NCI-H1694 treated with DMSO at 0.1 percent for 48 hours (cell line): ENCODE data around the gene ADAMTS6.
"Not testable (repeated sequence)": the region's sequence is repeated elsewhere in the genome, so short reads cannot be mapped to it uniquely, and the experiment has no call there.

Experiments
- DNase-seq: peaks from one replicate; lab custom pipeline; 2025; lab: John Stamatoyannopoulos, UW

Gene ADAMTS6

DNA sequence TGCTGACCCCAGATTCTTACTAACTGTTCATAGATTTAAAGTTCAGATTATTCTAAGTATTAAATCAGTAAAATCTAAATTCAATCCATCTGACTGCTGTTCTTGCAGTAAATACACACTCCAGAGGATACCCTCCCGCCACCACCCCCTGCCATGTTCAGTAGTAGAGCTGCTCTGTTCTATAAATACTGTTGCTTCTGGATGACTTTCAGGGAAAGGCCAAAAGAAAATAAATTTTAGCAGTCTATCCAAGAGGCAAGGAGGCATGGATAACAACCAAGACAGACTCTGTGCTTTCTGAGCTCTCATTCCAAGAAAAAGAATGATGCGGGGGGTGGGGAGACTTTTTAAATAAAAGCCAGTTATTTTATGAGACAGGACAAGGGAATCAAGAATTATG is 115.1 kb downstream of the ADAMTS6 start:
- no peak for DNase-seq

DNA sequence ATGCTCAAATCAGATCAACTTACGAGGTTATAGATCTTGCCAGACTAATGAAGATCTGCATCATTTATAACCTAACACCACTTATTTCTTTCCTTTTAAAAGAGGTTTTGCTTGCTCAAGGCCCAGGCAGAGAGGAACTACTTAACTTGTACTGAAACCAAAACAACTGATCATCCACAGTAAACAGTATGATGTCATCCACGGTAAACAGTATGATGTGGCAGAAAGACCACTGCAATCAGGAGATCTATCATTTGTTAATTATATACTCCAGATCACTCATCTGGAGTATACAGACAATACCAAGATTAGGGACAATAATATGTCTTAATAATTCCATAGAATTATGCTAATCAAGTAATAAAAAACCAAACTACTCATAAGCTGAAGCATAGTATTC is 116.8 kb downstream of the ADAMTS6 start:
- DNase-seq: no peak

DNA sequence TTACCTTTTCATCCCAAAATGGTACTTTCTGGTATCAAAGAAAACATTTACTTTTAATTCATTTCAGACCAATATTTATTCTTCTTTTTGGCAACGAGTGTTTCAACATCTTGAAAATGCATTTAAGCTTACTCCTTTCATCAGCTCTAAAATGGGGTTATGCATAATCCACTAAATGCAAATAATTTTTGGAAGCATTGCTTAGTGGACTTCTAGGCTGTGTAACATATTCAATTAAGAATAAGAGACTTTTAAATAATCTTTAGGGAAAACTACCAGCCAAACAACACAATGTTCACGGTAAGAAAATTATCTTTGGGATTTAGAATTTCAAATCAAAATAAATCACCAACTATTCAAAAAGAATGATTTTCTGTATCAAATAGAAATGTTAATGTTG is 118.2 kb downstream of the ADAMTS6 start:
- DNase-seq: no peak

DNA sequence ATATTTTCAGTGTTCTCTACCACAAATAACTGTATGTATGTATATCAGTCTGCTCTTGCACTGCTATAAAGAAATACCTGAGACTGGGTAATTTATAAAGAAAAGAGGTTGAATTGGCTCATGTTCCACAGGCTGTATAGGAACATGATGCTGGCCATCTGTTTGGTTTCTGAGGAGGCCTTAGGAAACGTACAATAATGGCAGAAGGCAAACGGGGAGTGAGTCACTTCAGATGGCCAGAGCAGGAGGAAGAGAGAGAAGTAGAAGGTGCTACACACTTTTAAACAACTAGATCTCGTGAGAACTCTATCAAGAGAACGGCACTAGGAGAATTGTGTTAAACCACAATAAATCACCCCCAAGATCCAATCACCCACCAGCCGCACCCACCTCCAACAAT is 121.7 kb downstream of the ADAMTS6 start:
- DNase-seq: peak; percentile 5

DNA sequence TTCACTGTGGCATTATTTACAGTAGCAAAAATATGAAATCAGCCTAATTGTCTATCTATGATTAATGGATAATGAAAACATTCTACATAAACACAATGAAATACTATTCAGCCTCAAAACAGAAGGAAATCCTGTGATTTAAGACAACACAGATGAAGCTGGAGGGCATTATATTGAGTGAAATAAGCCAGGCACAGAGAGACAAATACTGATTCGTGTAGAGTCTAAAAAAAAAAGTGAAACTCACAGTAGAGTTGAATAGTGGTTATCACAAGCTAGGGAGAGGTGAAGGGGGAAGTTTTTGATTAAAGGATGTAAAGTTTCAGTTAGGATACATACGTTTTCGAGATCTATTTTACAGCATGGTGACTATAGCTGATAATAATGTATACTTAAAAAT is 122.2 kb downstream of the ADAMTS6 start:
- no peak for DNase-seq

DNA sequence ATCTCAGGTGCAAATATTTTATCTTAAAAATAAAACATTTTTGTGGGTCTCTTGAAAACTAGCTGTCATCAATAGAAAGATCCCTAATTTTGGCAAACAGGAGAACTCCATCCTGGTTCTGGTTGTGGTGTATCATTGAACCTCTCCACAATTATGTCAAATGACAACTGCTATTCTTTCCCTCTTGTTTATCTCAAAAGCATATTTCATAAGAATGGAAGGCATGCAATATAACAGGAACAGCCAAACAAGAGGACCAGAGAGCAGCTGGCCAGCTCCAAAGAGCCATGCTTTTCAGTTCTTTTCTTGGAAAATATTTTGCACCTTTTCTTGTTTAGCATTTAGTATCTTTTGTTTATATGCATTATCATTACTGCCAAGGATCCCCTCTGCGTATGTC is 125.4 kb downstream of the ADAMTS6 start:
- DNase-seq: no peak

DNA sequence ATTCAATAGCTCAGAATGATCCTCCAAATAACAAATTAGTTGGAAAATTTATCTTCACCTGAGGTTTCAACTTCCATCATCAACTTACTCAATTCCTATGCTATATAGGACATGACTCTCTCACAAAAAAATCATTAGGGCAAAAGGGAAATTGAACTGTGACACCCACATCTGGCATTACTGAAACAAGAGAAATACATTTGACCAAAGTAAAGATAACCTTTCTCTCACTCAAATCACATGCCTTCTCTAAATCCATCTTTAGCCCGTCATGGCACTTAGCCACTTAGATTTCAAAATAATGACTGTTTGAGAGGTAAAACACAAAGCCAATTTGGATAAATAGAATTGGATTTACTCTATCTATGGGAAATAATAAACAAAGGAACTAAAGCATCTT is 126.4 kb downstream of the ADAMTS6 start:
- DNase-seq: no peak

DNA sequence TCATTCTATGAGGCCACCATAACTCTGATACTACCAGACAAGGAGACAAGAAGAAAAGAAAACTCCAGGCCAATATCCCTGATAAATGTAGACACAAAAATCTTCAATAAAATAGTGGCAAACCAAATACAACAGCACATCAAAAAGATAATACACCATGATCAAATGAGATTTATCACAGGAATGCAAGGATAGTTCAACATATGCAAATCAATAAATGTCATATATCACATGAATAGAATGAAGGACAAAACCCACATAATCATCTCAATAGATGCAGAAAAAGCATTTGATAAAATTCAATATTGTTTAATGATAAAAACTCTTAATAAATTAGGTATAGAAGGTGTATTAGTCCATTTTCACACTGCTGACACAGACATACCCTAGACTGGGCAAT is 139.9 kb downstream of the ADAMTS6 start:
- DNase-seq: no peak

DNA sequence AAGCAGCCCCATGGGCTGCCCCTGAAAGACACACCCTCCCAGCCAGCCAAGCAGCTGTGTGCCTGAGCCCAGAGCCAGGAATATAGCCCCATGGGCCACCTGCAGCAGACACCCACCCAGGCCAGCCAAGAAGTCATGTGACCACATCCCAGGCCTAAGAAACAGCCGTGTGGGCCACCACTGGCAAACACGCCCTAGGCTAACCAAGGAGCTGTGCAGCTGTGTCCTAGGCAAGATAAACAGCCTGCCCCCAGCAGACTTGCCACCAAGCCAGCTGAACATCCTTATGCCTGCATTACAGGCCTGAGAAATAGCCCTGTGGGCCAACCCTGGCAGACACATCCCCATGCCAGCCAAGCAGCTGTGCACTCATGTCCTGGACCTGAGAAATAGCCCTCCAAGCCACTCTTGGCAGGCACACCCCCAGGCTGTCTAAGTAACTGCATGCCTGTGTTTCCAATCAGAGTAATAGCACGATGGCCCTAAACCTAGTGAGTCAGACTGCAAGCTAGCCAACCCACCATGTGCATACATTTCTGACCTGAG is 143.0 kb downstream of the ADAMTS6 start:
- DNase-seq: no peak

DNA sequence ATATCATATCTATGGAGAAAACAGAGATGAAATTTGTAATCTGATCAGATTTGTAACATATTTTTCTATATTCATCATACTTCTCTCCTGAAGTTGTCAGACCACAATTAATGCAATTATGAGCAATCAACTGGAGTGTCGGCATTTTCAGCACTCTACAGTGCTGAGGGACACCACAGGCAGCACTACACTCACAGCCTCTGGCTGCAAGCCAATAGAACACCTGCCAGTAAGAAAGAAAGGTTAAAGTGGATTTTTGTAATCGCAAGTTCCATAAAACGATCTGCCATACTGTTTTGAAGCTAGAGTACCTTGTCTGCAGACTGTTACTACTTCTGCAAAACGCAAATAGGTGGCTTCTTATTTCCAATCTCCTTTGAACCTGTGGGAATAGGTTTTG is 147.6 kb downstream of the ADAMTS6 start:
- no peak for DNase-seq

DNA sequence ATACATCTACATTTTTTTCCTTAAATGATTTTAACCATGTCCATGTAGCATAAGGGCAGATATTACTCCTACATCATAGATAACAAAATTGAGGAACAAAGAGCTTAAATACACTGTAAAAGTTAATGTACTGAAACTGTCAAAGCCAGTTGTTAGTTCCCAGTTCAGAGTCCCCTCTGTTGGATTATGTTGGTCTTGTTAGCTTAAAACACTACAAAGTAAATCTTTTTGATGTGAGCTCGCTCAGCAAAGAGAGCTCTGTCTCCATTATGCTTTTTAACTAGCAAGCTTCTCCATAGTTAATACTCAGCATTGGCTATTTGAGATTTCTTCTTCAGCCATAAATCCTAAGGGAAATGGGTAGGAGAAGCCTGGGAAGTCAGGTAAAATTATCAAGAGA is 149.1 kb downstream of the ADAMTS6 start:
- DNase-seq: no peak

DNA sequence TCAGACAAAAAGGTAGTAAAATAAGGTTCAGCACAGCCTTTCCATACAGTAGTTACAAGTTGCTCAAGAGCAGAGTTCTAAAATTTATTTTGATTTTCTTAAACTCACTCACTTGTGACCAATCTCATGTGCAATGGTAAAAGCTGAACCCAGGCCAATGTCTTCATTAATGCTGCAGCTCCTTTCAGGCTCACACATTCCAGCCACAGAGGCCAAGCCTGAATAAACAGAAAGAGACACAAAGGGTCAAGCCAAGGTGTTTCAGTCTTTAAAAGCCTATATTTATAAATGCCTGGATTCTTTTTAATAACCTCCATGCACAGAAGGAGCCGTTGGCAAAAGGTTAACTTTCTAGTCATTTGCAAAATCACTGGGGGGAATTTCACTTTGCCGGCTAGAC is 152.5 kb downstream of the ADAMTS6 start:
- no peak for DNase-seq

DNA sequence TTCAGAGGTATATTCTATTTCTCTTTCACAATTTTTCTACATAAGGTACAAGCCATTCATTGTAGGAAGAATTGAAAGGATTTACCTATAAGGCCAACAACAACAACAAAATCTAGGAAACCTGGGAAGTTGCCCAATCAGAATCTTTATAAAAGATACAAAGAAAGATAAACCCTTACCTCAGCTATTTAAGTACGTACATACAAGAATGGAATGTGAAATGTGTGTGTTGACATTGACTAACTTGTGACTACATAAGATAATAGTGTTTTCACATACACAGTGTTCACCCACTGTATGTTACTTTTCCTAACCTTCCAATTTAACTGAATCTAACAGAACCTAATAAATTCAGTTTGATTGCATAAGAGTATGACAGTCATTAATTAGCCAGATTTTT is 154.1 kb downstream of the ADAMTS6 start:
- no peak for DNase-seq

DNA sequence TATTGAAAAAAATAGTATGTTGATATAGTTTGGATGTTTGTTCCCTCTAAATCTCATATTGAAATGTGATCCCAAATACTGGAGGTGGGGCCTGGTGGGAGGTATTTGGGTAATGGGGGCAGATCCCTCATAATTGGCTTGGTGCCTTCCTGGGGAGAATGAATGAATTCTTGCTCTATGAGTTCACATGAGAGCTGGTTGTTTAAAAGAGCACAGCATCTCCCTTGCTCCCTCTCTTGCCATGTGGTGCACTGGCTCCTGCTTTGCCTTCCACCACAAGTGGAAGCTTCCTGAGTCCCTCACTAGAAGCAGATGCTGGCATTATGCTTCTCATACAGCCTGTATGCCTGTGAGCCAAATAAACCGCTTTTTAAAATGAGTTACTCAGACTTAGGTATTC is 154.8 kb downstream of the ADAMTS6 start:
- DNase-seq: no peak

DNA sequence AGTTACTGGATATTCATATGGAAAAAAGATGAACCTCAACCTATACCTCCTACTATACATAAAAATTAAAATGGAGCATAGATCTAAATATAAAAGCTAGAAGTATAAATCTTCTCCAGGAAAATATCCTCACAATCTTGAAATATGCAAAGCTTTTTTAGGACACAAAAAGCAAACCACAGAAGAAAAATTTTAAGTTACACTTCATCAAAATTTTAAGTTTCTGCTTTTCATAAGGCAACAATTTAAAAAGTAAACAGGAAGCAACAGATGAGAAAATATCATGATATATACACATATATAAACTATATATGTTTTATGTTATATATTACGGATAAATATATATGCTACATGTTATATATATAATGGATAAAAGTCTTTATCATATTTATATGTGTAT is 157.5 kb downstream of the ADAMTS6 start:
- DNase-seq: no peak

DNA sequence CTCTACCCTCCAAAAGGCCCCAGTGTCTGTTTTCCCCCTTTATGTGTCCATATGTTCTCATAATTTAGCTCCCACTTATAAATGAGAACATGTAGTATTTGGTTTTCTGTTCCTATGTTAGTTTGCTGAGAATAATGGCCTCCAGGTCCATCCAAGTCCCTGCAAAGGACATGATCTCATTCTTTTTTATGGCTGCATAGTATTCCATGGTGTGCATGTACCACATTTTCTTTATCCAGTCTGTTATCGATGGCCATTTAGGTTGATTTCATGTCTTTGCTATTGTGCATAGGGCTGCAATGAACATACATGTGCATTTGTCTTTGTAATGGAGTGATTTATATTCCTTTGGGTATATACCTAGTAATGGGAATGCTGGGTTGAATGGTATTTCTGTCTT is 161.0 kb downstream of the ADAMTS6 start:
- not testable (repeated sequence) for DNase-seq

DNA sequence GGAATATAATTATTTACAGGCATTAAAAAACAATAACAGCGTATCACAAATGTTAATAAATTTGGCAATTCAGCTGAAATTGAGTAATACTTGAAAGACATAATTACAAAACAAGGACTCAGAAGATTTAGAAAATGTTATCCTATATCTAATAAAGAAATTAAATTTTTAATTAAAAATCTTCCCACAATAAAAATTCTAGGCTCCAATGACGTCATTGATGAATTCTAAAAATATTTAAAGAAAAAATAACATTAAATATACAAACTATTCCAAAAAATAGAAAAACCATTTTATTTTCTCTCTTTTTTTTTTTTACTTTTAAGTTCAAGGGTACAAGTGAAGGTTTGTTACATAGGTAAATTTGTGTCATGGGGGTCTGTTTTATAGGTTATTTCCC is 161.5 kb downstream of the ADAMTS6 start:
- DNase-seq: no peak

DNA sequence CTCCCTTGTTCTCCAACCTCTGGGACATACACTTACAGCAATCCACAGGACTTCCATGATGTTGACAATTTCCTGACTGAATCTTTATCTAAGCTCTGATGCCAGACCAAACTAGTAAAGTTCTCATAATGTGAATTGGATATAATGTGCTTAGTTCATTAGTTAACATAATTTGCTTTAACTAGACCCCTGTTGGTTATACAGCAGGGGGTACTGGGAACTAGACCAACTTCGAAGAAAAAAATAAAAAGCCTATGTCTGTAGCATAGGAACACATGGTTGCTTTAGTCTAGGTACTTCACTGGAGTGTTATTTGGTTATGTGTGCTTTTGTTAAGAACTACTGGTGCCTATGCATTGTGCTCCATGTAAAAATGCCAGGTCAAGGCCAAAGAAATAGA is 173.8 kb downstream of the ADAMTS6 start:
- DNase-seq: no peak

DNA sequence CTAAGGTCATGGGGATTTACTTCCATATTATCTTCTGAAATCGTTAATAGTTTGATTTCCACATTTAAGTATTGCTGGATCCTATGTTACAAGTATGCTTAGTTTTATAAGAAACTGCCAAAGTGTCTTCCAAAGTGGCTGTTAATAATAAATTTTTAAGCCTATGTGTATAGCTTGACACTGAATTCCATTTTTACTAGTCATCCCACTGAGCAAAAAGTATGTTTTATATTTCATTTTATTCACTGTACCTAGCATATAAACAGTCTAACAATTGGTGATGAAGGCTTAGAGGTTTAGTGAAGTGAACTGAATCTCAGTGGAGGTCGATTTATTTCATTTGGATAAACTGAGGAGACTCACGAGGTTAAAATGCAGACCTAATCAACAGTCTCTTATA is 174.6 kb downstream of the ADAMTS6 start:
- no peak for DNase-seq

DNA sequence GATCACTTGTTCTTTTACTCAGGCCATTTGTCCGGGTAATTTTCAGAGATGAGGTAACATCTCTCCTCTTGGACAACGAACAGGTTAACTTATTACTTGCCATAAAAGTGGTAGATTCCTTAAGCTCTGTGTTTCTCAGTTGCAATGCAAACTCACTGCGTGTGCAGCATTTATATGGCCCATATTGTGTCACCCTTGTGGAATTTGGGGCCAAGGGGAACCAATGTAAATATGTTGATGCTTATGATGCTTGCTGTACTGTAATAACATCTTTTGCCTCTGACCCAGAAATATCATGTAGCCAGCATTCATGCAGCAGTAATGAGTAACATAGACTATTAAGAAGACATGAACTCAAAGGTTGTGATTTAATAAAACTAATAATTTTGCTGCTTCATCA is 175.8 kb downstream of the ADAMTS6 start:
- DNase-seq: no peak

DNA sequence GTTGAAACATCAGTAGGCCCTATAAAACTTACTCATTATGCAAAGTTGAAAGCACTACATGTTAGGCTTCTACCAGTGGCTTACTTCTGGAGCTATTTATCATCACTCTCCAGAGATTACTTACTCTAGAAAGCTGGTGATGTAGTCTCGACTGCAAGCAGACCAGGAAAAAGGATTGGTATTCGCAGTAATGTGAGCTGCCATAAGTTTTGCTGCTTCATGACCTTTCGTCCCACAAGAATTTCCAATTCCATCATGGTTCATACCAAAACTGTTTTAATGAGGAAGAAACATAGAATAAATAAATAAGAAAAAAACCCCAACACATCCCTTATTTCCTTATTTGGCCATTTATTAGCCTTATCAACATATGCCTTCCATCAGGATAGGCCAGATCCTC is 181.9 kb downstream of the ADAMTS6 start:
- no peak for DNase-seq

DNA sequence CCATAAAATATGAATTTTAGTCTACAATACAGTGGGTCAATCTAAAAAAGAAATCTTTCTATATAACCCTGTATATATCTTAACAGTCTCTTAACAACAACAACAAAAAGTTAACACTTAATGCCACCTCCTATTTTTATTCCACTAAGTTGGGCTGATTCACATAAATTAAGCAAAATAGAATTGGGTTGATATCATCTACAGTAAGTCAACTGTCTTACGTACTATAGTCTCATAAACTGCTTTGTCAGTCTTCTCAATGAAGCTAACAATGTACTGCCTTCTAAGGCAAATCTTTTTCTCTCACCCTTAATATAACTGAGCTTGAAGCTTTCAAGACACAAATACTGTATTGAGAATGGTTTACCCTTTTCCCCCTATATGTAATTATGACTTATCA is 185.7 kb downstream of the ADAMTS6 start:
- no peak for DNase-seq

DNA sequence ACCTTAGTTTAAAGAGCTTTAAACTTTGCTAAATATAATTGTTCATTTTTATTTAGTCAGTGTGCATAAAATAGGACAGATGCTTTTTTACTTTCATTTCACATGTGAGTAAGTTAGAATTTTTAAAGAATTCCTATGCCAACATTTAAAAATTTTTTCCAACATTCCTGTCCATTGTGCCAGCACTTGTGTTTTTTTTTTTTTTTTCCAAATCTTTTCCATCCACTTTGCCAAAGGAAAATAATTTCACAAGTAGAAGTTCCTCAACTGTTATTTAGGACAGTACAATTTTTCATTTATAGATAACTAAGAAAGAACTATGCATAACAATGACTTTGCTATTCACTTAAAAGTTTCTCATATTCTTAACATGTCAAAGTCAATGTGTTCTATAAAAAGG is 189.5 kb downstream of the ADAMTS6 start:
- DNase-seq: no peak

DNA sequence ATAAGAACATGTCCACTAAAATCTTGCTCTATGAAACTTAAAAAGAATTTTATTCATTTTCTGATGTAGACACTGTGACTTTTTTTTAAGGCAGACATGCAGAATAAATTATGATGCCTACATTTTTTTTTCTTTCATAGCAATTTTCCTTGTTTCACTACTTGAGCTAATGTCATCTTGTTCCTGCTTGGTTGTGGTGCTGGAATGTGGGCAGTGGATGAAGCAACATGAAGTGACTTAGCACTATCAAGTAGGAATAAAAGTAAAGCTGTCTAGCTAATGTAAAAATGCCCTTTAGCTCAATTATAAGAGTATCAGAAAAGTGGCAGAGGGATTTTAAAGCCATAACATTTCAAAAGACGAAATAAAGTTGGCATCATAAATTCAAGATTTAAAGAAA is 191.0 kb downstream of the ADAMTS6 start:
- no peak for DNase-seq

DNA sequence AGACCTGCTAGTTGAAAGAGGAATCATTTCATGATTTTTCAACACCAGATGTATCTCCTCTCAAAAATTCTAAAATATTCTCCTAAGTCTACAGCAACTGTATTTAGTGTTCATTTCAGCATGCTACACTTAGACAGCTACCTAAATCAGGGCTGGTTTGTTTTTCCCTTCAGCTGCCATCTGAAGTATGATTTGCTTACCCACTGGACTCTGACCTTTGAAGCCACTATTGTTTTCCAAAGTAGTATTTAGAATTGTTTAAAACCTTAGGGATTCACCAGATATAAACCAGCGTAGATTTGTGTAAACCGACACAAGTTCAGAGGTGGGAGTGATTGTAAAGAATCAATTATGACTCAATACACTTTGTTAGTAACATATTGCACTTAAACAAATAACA is 193.1 kb downstream of the ADAMTS6 start:
- no peak for DNase-seq
